ENCODE data around the gene RGS19. TPM values are rescaled to one million over a fixed set of nuclear protein-coding genes. Genes with fewer than 3 reads are reported as not detected.

Gene RGS19
- total RNA-seq, 1 experiment from 2014 or later: 12.8 TPM

GRCh38 chr20:64091770-64092169 lies 12.5 kb upstream of the RGS19 start:
- H4K5ac ChIP-seq (ENCODE audit: insufficient read length, low read depth, low read length): no peak overlapping the region
- DNase-seq: peak; percentile 54
- peaks cover under 1 to 2% (median under 1%) of the 10 kb centered on the region in 3 experiments; a peak in 5 of 7 replicates for H3K36me3 Mint-ChIP-seq (ENCODE audit: insufficient read depth in 1 of 3, low read depth in 3 of 3)
- peaks cover 6 to 11% of the 10 kb centered on the region in 2 experiments for H3K4me1 Mint-ChIP-seq
- no peak overlapping the region for H3K27ac Mint-ChIP-seq
- no peak overlapping the region for H3K23ac ChIP-seq (ENCODE audit: insufficient read length, low read depth, low read length)
- no peak overlapping the region for H3T11ph ChIP-seq (ENCODE audit: low read length)
- no peaks in the 10 kb centered on the region for H3K27me3 ChIP-seq (ENCODE audit: insufficient read depth, low read length)
- no peaks in the 10 kb centered on the region for H4K20me1 ChIP-seq (ENCODE audit: control insufficient read depth, insufficient read depth, insufficient read length)
- H3K9me3 Mint-ChIP-seq: peaks cover 6 to 8% of the 10 kb centered on the region in 2 experiments
- peaks cover 35% of the 10 kb centered on the region for H3K27me3 Mint-ChIP-seq (ENCODE audit: low read depth)
- H2AK5ac ChIP-seq (ENCODE audit: insufficient read length, low read length): no peak overlapping the region
- H3K14ac ChIP-seq (ENCODE audit: insufficient read depth, low read length): no peak overlapping the region
- H2AFZ ChIP-seq (ENCODE audit: low read length): no peak overlapping the region
- no peak overlapping the region for H2BK120ac ChIP-seq (ENCODE audit: low read depth, low read length, poor library complexity, severe bottlenecking)
- no peaks in the 10 kb centered on the region for H3K79me2 ChIP-seq (ENCODE audit: insufficient read depth, low read length)
- no peak overlapping the region for H3K4me3 Mint-ChIP-seq
- no peak overlapping the region for H2BK15ac ChIP-seq (ENCODE audit: low read depth, low read length)
- H3K9ac ChIP-seq (ENCODE audit: extremely low read depth, insufficient read length, low read length): no peak overlapping the region
- no peaks in the 10 kb centered on the region; the same call in 1 of the 2 replicates for H3K4me1 ChIP-seq (ENCODE audit: insufficient read depth, low read length)
- no peak overlapping the region for H2BK20ac ChIP-seq (ENCODE audit: low read depth, low read length, poor library complexity, severe bottlenecking)
- no CpG with 5 or more reads among the region's 16 CpGs for WGBS (ENCODE audit: extremely low coverage, insufficient read length, low lambda C conversion rate)
- H3K79me1 ChIP-seq (ENCODE audit: insufficient read depth, low read depth, low read length, poor library complexity, severe bottlenecking): no peaks in the 10 kb centered on the region
- no peak overlapping the region for H3K27ac ChIP-seq (ENCODE audit: insufficient read length, low read depth, low read length)
- no peak overlapping the region for H3K56ac ChIP-seq (ENCODE audit: insufficient read length, low read depth, low read length)
- H3K4ac ChIP-seq (ENCODE audit: low read depth, low read length): no peak overlapping the region
- no peak overlapping the region for H3K18ac ChIP-seq (ENCODE audit: insufficient read length, low read depth, low read length)
- no peak for TF ChIP-seq CTCF (conservative IDR thresholded peaks at IDR 0.05)
- no peaks in the 10 kb centered on the region for H3K23me2 ChIP-seq (ENCODE audit: insufficient read length, low read depth, low read length, poor library complexity, severe bottlenecking)
- no peak overlapping the region for H4K8ac ChIP-seq (replicated peaks; ENCODE audit: insufficient read length, low read depth, low read length)
- no peak overlapping the region for H3K4me2 ChIP-seq (ENCODE audit: insufficient read depth, insufficient read length, low read length)
- H3K9me3 ChIP-seq (ENCODE audit: control insufficient read depth, low read depth, low read length): no peaks in the 10 kb centered on the region
- no peak overlapping the region for H2BK5ac ChIP-seq (ENCODE audit: insufficient read length, low read length)
- no peak overlapping the region for H2BK12ac ChIP-seq (ENCODE audit: insufficient read length, low read depth, low read length)
- H4K91ac ChIP-seq (ENCODE audit: insufficient read length, low read depth, low read length): no peak overlapping the region

Measured in H9 (cell line).